Measurements from ENCODE around the gene AGO4. TPM values are rescaled to one million over a fixed set of nuclear protein-coding genes. Genes with fewer than 3 reads are reported as not detected.

Gene AGO4
- total and polyA plus RNA-seq, 2 of the 4 experiments (the other 2 are of a cell fraction) = 8.2 to 9.2 TPM

- in situ Hi-C loops (cut with MboI; ENCODE audit: low sequenced_read_pairs) (no loop called here), dilution Hi-C loops (cut with HindIII; ENCODE audit: low sequenced_read_pairs, unreplicated experiment) (no loop called here), intact Hi-C loops (cut with micrococcal nuclease) (no loop called here)
- H2BK120ac ChIP-seq (ENCODE audit: low read depth, low read length) = no peak overlapping the region
- no peak overlapping the region for H2AK5ac ChIP-seq (ENCODE audit: low read depth, low read length)
- no peak overlapping the region for H4K91ac ChIP-seq (ENCODE audit: insufficient read depth, low read depth, low read length)
- H2BK5ac ChIP-seq (ENCODE audit: low read depth, low read length, poor library complexity, severe bottlenecking) = no peak overlapping the region
- TF ChIP-seq NFE2L2 (IDR thresholded peaks at IDR 0.05; ENCODE audit: low read depth, low read length) (no peak), POLR2A (IDR thresholded peaks at IDR 0.05; ENCODE audit: low read depth, low read length) (no peak), CHD1 (IDR thresholded peaks at IDR 0.05; ENCODE audit: low read depth, low read length) (no peak), MXI1 (IDR thresholded peaks at IDR 0.05; ENCODE audit: borderline replicate concordance, low read depth, low read length) (no peak), CTCF (conservative IDR thresholded peaks at IDR 0.05; ENCODE audit: low read depth, low read length) (no peak), RAD21 (IDR thresholded peaks at IDR 0.05; ENCODE audit: low read length) (no peak), BHLHE40 (IDR thresholded peaks at IDR 0.05; ENCODE audit: low read depth, low read length) (no peak), CEBPB (IDR thresholded peaks at IDR 0.05; ENCODE audit: low read depth, low read length) (no peak), MAFK (IDR thresholded peaks at IDR 0.05; ENCODE audit: low read depth, low read length) (no peak), RFX5 (IDR thresholded peaks at IDR 0.05; ENCODE audit: low read depth, low read length) (no peak), USF2 (IDR thresholded peaks at IDR 0.05; ENCODE audit: low read depth, low read length) (no peak), MAZ (IDR thresholded peaks at IDR 0.05; ENCODE audit: borderline replicate concordance, low read depth, low read length) (no peak), SMC3 (IDR thresholded peaks at IDR 0.05; ENCODE audit: low read depth, low read length) (no peak), RCOR1 (IDR thresholded peaks at IDR 0.05; ENCODE audit: insufficient replicate concordance, low read length) (no peak)
- TF ChIP-seq, protein P1, sequence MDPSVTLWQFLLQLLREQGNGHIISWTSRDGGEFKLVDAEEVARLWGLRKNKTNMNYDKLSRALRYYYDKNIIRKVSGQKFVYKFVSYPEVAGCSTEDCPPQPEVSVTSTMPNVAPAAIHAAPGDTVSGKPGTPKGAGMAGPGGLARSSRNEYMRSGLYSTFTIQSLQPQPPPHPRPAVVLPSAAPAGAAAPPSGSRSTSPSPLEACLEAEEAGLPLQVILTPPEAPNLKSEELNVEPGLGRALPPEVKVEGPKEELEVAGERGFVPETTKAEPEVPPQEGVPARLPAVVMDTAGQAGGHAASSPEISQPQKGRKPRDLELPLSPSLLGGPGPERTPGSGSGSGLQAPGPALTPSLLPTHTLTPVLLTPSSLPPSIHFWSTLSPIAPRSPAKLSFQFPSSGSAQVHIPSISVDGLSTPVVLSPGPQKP (IDR thresholded peaks at IDR 0.05; ENCODE audit: borderline replicate concordance, low read depth, low read length) = no peak
- H2AFZ ChIP-seq (replicated peaks; ENCODE audit: low read length, poor library complexity) = no peak overlapping the region
- no peak overlapping the region for H3K4ac ChIP-seq (ENCODE audit: low read depth, low read length)
- H3K27ac ChIP-seq (ENCODE audit: insufficient read depth, low read length) = no peak overlapping the region
- peaks cover 7% of the 10 kb centered on the region for H3K9me1 ChIP-seq (ENCODE audit: insufficient read depth, low read length)
- no peaks in the 10 kb centered on the region for H3K27me3 ChIP-seq (ENCODE audit: control insufficient read depth, insufficient read depth, low read length)
- no peak overlapping the region for H3K14ac ChIP-seq (replicated peaks; ENCODE audit: low read depth, low read length)
- H3K23ac ChIP-seq (ENCODE audit: low read depth, low read length) = no peak overlapping the region
- no peaks in the 10 kb centered on the region for H3K79me1 ChIP-seq (ENCODE audit: low read depth in 1 of 2, low read length in 2 of 2)
- no peak overlapping the region for H4K8ac ChIP-seq (ENCODE audit: low read depth in 2 of 2, low read length in 2 of 2)
- no peak overlapping the region for H3K9ac ChIP-seq (ENCODE audit: low read depth, low read length)
- ChIA-PET CTCF (no interaction called here), POLR2A (ENCODE audit: unreplicated experiment) (no interaction called here)
- no peak overlapping the region for H3K18ac ChIP-seq (ENCODE audit: low read depth, low read length)
- H3K4me2 ChIP-seq (ENCODE audit: low read depth, low read length) = no peak overlapping the region
- no CpG with 5 or more reads among the region's 2 CpGs for WGBS, 2 experiments (ENCODE audit: extremely low coverage in 2 of 2, insufficient read length in 1 of 2)
- no peaks in the 10 kb centered on the region for H3K4me1 ChIP-seq (ENCODE audit: control insufficient read depth, insufficient read depth, low read length)
- no peaks in the 10 kb centered on the region for H3K9me3 ChIP-seq (ENCODE audit: control insufficient read depth, insufficient read depth, low read length)
- H3K36me3 ChIP-seq (ENCODE audit: control insufficient read depth, insufficient read depth, low read length) = peaks cover 36% of the 10 kb centered on the region
- ATAC-seq (ENCODE audit: low read depth) = no peak
- no peak overlapping the region for H2AK9ac ChIP-seq (replicated peaks; ENCODE audit: low read depth, low read length, poor library complexity)
- no peak for DNase-seq
- H3K56ac ChIP-seq (ENCODE audit: extremely low read depth, insufficient read depth, low read length) = no peak overlapping the region
- no peak overlapping the region for H4K5ac ChIP-seq (ENCODE audit: low read depth, low read length)
- H2BK15ac ChIP-seq (ENCODE audit: low read depth, low read length) = no peak overlapping the region
- BruUV-seq (replicated peaks) = no TSS peak
- no peaks in the 10 kb centered on the region for H4K20me1 ChIP-seq (ENCODE audit: insufficient read depth, low read length)
- no peak overlapping the region for H2BK20ac ChIP-seq (ENCODE audit: low read depth, low read length)
- H3K4me3 ChIP-seq (ENCODE audit: insufficient read depth, low read depth, low read length) = no peak overlapping the region
Observed at GRCh38 chr1:35902671-35903070, 94.9 kb downstream of the AGO4 start.

Data from IMR-90 (cell line).